Measurements from ENCODE around the gene DEPDC5.
"Not testable (repeated sequence)": the region's sequence is repeated elsewhere in the genome, so short reads cannot be mapped to it uniquely, and the experiment has no call there.

The DEPDC5 gene

DNA sequence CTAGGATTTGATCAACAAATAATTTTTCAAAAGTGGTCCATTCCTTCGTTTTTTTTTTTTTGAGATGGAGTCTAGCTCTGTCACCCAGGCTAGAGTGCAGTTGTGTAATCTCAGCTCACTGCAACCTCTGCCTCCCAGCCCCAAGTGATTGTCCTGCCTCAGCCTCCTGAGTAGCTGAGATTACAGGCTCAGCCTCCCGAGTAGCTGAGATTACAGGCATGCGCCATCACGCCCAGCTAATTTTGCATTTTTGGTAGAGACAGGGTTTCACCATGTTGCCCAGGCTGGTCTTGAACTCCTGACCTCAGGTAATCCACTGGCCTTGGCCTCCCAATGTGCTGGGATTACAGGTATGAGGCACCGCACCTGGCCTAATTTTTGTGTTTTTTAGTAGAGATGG, 5.0 kb downstream of the DEPDC5 start:
- H3K9me3 ChIP-seq (ENCODE audit: control insufficient read depth in 1 of 2, low read length in 2 of 2) = not testable (repeated sequence)
- H3K4me1 ChIP-seq (ENCODE audit: control insufficient read depth in 1 of 2, insufficient read depth in 2 of 2, low read length in 2 of 2) = peaks cover 10% of the 10 kb centered on the region in 2 donors
- H3K36me3 ChIP-seq (ENCODE audit: control insufficient read depth in 1 of 2, insufficient read depth in 2 of 2, low read length in 2 of 2) = peaks cover 0 to 23% of the 10 kb centered on the region in 2 donors

DNA sequence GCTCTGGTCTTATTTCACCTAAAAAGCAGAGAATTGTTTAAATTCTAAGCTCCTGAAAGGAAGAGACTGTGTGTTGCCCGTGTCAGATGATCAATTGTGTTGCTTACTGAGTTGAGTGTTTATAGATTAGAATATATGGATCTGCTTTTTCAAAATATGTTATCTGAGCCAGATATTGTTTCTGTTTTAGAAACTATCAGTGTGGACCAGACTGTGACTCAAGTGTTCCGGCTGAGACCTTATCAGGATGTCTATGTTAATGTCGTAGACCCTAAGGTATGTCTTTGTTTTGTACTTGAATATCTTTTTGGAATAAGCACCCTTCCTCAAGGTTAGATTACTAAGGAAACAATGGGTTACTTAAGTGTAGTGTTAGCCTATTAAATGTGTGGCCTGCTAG, 11.0 kb downstream of the DEPDC5 start:
- Histone ChIP-seq H3K27me3 (ENCODE audit: control insufficient read depth in 1 of 2, insufficient read depth in 2 of 2, low read length in 2 of 2) (no peaks in the 10 kb centered on the region), H3K36me3 (ENCODE audit: control insufficient read depth in 1 of 2, insufficient read depth in 2 of 2, low read length in 2 of 2) (peaks cover 20 to 48% of the 10 kb centered on the region in 2 donors), H3K9ac (ENCODE audit: low read depth in 1 of 2, low read length in 2 of 2) (no peak overlapping the region), H3K27ac (ENCODE audit: low read depth, low read length) (no peak overlapping the region), H3K4me1 (ENCODE audit: control insufficient read depth in 1 of 2, insufficient read depth in 2 of 2, low read length in 2 of 2) (no peaks in the 10 kb centered on the region), H3K9me3 (ENCODE audit: control insufficient read depth in 1 of 2, low read length in 2 of 2) (no peaks in the 10 kb centered on the region), H3K4me3 (ENCODE audit: low read depth in 1 of 2, low read length in 2 of 2) (no peak overlapping the region)

More for the DNA sequence above, 5.0 kb downstream of the DEPDC5 start:
- not testable (repeated sequence) for H3K4me3 ChIP-seq (ENCODE audit: low read depth in 1 of 2, low read length in 2 of 2); H3K27me3 ChIP-seq (ENCODE audit: control insufficient read depth in 1 of 2, insufficient read depth in 2 of 2, low read length in 2 of 2); H3K9ac ChIP-seq (ENCODE audit: low read depth in 1 of 2, low read length in 2 of 2); H3K27ac ChIP-seq (ENCODE audit: low read depth, low read length)

- peaks cover 20 to 51% of the 10 kb centered on the region in 2 donors for H3K36me3 ChIP-seq (ENCODE audit: control insufficient read depth in 1 of 2, insufficient read depth in 2 of 2, low read length in 2 of 2)
- no peaks in the 10 kb centered on the region for H3K4me1 ChIP-seq (ENCODE audit: control insufficient read depth in 1 of 2, insufficient read depth in 2 of 2, low read length in 2 of 2)
- H3K27ac ChIP-seq (ENCODE audit: low read depth, low read length) = no peak overlapping the region
- H3K4me3 ChIP-seq (ENCODE audit: low read depth in 1 of 2, low read length in 2 of 2) = no peak overlapping the region
- no peak overlapping the region for H3K9ac ChIP-seq (ENCODE audit: low read depth in 1 of 2, low read length in 2 of 2)
- H3K27me3 ChIP-seq (ENCODE audit: control insufficient read depth in 1 of 2, insufficient read depth in 2 of 2, low read length in 2 of 2) = no peaks in the 10 kb centered on the region
- no peaks in the 10 kb centered on the region for H3K9me3 ChIP-seq (ENCODE audit: control insufficient read depth in 1 of 2, low read length in 2 of 2)
These were observed 14.7 kb downstream of the DEPDC5 start for GRCh38 chr22:31768422-31769059.

GRCh38 chr22:31773416-31773815, 19.6 kb downstream of the DEPDC5 start:
- no peaks in the 10 kb centered on the region for H3K27me3 ChIP-seq (ENCODE audit: control insufficient read depth in 1 of 2, insufficient read depth in 2 of 2, low read length in 2 of 2)
- no peaks in the 10 kb centered on the region for H3K4me1 ChIP-seq (ENCODE audit: control insufficient read depth in 1 of 2, insufficient read depth in 2 of 2, low read length in 2 of 2)
- H3K9ac ChIP-seq (ENCODE audit: low read depth in 1 of 2, low read length in 2 of 2) = no peak overlapping the region
- no peaks in the 10 kb centered on the region for H3K9me3 ChIP-seq (ENCODE audit: control insufficient read depth in 1 of 2, low read length in 2 of 2)
- H3K4me3 ChIP-seq (ENCODE audit: low read depth in 1 of 2, low read length in 2 of 2) = no peak overlapping the region
- no peak overlapping the region for H3K27ac ChIP-seq (ENCODE audit: low read depth, low read length)
- H3K36me3 ChIP-seq (ENCODE audit: control insufficient read depth in 1 of 2, insufficient read depth in 2 of 2, low read length in 2 of 2) = peaks cover 13 to 39% of the 10 kb centered on the region in 2 donors

DNA sequence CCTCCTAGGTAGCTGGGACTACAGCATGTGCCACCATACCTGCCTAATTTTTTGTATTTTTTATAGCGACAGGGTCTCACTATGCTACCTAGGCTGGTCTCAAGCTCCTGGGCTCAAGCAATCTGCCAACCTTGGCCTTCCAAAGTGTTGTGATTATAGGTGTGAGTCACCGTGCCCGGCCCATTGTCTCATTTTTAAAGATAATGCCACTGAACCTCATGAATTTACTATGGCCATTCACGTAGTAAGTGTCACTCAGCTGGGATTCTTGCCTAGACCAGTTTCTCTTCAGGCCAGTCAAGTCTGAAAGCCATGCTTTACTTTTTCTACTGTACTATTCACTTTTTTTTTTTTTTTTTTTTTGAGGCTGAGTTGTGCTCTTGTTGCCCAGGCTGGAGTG, 22.4 kb downstream of the DEPDC5 start:
- H3K4me3 ChIP-seq (ENCODE audit: low read depth in 1 of 2, low read length in 2 of 2) = no peak overlapping the region
- no peaks in the 10 kb centered on the region for H3K9me3 ChIP-seq (ENCODE audit: control insufficient read depth in 1 of 2, low read length in 2 of 2)
- no peak overlapping the region for H3K27ac ChIP-seq (ENCODE audit: low read depth, low read length)
- H3K4me1 ChIP-seq (ENCODE audit: control insufficient read depth in 1 of 2, insufficient read depth in 2 of 2, low read length in 2 of 2) = no peaks in the 10 kb centered on the region
- H3K27me3 ChIP-seq (ENCODE audit: control insufficient read depth in 1 of 2, insufficient read depth in 2 of 2, low read length in 2 of 2) = no peaks in the 10 kb centered on the region
- H3K9ac ChIP-seq (ENCODE audit: low read depth in 1 of 2, low read length in 2 of 2) = no peak overlapping the region
- H3K36me3 ChIP-seq (ENCODE audit: control insufficient read depth in 1 of 2, insufficient read depth in 2 of 2, low read length in 2 of 2) = peaks cover 14 to 51% of the 10 kb centered on the region in 2 donors

GRCh38 chr22:31789803-31790202, 36.0 kb downstream of the DEPDC5 start:
- Histone ChIP-seq H3K4me1 (ENCODE audit: control insufficient read depth in 1 of 2, insufficient read depth in 2 of 2, low read length in 2 of 2) (no peaks in the 10 kb centered on the region), H3K27me3 (ENCODE audit: control insufficient read depth in 1 of 2, insufficient read depth in 2 of 2, low read length in 2 of 2) (no peaks in the 10 kb centered on the region), H3K27ac (ENCODE audit: low read depth, low read length) (no peak overlapping the region), H3K9ac (ENCODE audit: low read depth in 1 of 2, low read length in 2 of 2) (no peak overlapping the region), H3K9me3 (ENCODE audit: control insufficient read depth in 1 of 2, low read length in 2 of 2) (no peaks in the 10 kb centered on the region), H3K4me3 (ENCODE audit: low read depth in 1 of 2, low read length in 2 of 2) (no peak overlapping the region), H3K36me3 (ENCODE audit: control insufficient read depth in 1 of 2, insufficient read depth in 2 of 2, low read length in 2 of 2) (peaks cover 0 to 33% of the 10 kb centered on the region in 2 donors)

- Histone ChIP-seq H3K9ac (ENCODE audit: low read depth in 1 of 2, low read length in 2 of 2) (no peak overlapping the region), H3K27ac (ENCODE audit: low read depth, low read length) (no peak overlapping the region), H3K27me3 (ENCODE audit: control insufficient read depth in 1 of 2, insufficient read depth in 2 of 2, low read length in 2 of 2) (no peaks in the 10 kb centered on the region), H3K9me3 (ENCODE audit: control insufficient read depth in 1 of 2, low read length in 2 of 2) (no peaks in the 10 kb centered on the region), H3K4me3 (ENCODE audit: low read depth in 1 of 2, low read length in 2 of 2) (no peak overlapping the region), H3K4me1 (ENCODE audit: control insufficient read depth in 1 of 2, insufficient read depth in 2 of 2, low read length in 2 of 2) (no peaks in the 10 kb centered on the region), H3K36me3 (ENCODE audit: control insufficient read depth in 1 of 2, insufficient read depth in 2 of 2, low read length in 2 of 2) (peaks cover 0 to 28% of the 10 kb centered on the region in 2 donors)
These were observed 36.4 kb downstream of the DEPDC5 start for GRCh38 chr22:31790240-31790639.

DNA sequence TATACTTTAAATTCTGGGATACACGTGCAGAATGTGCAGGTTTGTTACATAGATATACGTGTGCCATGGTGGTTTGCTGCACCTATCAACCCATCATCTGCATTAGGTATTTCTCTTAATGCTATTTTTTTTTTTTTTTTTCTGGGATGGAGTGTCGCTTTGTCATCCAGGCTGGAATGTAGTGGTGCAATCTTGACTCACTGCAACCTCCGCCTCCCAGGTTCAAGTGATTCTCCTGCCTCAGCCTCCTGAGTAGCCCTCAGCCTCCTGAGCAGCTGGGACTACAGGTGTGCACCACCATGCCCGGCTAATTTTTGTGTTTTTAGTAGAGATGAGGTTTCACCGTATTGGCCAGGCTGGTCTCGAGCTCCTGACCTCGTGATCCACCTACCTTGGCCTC, 45.5 kb downstream of the DEPDC5 start:
- H3K4me3 ChIP-seq (ENCODE audit: low read depth in 1 of 2, low read length in 2 of 2); H3K4me1 ChIP-seq (ENCODE audit: control insufficient read depth in 1 of 2, insufficient read depth in 2 of 2, low read length in 2 of 2); H3K27me3 ChIP-seq (ENCODE audit: control insufficient read depth in 1 of 2, insufficient read depth in 2 of 2, low read length in 2 of 2); H3K9me3 ChIP-seq (ENCODE audit: control insufficient read depth in 1 of 2, low read length in 2 of 2); H3K27ac ChIP-seq (ENCODE audit: low read depth, low read length); H3K9ac ChIP-seq (ENCODE audit: low read depth in 1 of 2, low read length in 2 of 2): not testable (repeated sequence)
- peaks cover 23 to 58% of the 10 kb centered on the region in 2 donors for H3K36me3 ChIP-seq (ENCODE audit: control insufficient read depth in 1 of 2, insufficient read depth in 2 of 2, low read length in 2 of 2)

DNA sequence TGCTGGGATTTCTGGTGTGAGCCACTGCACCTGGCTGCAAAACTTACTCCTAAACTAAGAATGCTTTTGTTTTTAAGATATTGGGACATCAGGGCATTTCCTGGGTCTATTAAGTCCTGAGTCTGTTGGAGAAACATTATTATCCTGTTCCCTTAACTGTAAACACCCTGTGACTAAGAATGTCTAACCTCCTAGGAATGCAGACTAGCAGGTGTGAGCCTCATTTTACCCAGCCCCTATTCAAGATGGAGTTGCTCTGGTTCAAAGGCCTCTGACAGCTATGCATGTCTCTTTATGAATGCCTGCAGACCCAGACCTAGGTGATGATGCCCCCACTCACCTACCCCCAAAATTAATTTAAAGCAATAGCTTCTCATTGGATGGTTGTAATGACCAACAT, 46.2 kb downstream of the DEPDC5 start:
- Histone ChIP-seq H3K27ac (ENCODE audit: low read depth, low read length) (no peak overlapping the region), H3K27me3 (ENCODE audit: control insufficient read depth in 1 of 2, insufficient read depth in 2 of 2, low read length in 2 of 2) (no peaks in the 10 kb centered on the region), H3K4me3 (ENCODE audit: low read depth in 1 of 2, low read length in 2 of 2) (no peak overlapping the region), H3K9ac (ENCODE audit: low read depth in 1 of 2, low read length in 2 of 2) (no peak overlapping the region), H3K36me3 (ENCODE audit: control insufficient read depth in 1 of 2, insufficient read depth in 2 of 2, low read length in 2 of 2) (peaks cover 28 to 62% of the 10 kb centered on the region in 2 donors), H3K9me3 (ENCODE audit: control insufficient read depth in 1 of 2, low read length in 2 of 2) (no peaks in the 10 kb centered on the region), H3K4me1 (ENCODE audit: control insufficient read depth in 1 of 2, insufficient read depth in 2 of 2, low read length in 2 of 2) (no peaks in the 10 kb centered on the region)

- peaks cover 34 to 69% of the 10 kb centered on the region in 2 donors for H3K36me3 ChIP-seq (ENCODE audit: control insufficient read depth in 1 of 2, insufficient read depth in 2 of 2, low read length in 2 of 2)
- H3K4me3 ChIP-seq (ENCODE audit: low read depth in 1 of 2, low read length in 2 of 2); H3K27ac ChIP-seq (ENCODE audit: low read depth, low read length); H3K9ac ChIP-seq (ENCODE audit: low read depth in 1 of 2, low read length in 2 of 2); H3K27me3 ChIP-seq (ENCODE audit: control insufficient read depth in 1 of 2, insufficient read depth in 2 of 2, low read length in 2 of 2); H3K9me3 ChIP-seq (ENCODE audit: control insufficient read depth in 1 of 2, low read length in 2 of 2); H3K4me1 ChIP-seq (ENCODE audit: control insufficient read depth in 1 of 2, insufficient read depth in 2 of 2, low read length in 2 of 2): not testable (repeated sequence)
These were observed 47.0 kb downstream of the DEPDC5 start for GRCh38 chr22:31800861-31801260.

DNA sequence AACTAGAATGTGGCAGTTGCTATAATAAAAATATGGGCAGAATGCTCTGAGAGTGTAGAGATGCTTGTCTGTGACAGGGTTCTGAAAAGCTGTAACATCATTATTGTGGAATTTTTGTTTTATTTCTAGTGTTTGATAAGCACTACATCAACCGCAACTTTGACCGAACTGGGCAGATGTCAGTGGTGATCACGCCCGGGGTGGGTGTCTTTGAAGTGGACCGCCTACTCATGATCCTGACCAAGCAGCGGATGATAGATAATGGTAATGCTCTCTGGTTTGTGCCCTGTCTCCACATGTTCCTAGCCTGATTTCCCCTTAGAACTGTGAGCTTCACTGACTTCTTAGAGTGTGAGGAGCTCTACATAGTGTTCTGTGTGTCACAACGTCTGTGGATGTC, 48.8 kb downstream of the DEPDC5 start:
- Histone ChIP-seq H3K36me3 (ENCODE audit: control insufficient read depth in 1 of 2, insufficient read depth in 2 of 2, low read length in 2 of 2) (peaks cover 37 to 76% of the 10 kb centered on the region in 2 donors), H3K9me3 (ENCODE audit: control insufficient read depth in 1 of 2, low read length in 2 of 2) (no peaks in the 10 kb centered on the region), H3K4me1 (ENCODE audit: control insufficient read depth in 1 of 2, insufficient read depth in 2 of 2, low read length in 2 of 2) (no peaks in the 10 kb centered on the region), H3K4me3 (ENCODE audit: low read depth in 1 of 2, low read length in 2 of 2) (no peak overlapping the region), H3K27ac (ENCODE audit: low read depth, low read length) (no peak overlapping the region), H3K9ac (ENCODE audit: low read depth in 1 of 2, low read length in 2 of 2) (no peak overlapping the region), H3K27me3 (ENCODE audit: control insufficient read depth in 1 of 2, insufficient read depth in 2 of 2, low read length in 2 of 2) (no peaks in the 10 kb centered on the region)
